Transverse colon (tissue), 4 donors: ENCODE data around the gene C15orf39. TPM values are rescaled to one million over a fixed set of nuclear protein-coding genes. Genes with fewer than 3 reads are reported as not detected.

Source experiments
- DNase-seq: peaks from one replicate; pipeline ENCODE4 v3.0.0-alpha.2; 2019
- H3K27ac ChIP-seq, 4 donors: fragments of 200-600 bp; sonication (generic); 2 replicates each; pipeline ENCODE4 v1.5.1; 2016 to 2018; ENCODE audit warnings: inconsistent platforms in 4 of 4
- H3K27me3 ChIP-seq: fragments of 200-600 bp; sonication (generic); 2 replicates; pipeline ENCODE4 v1.5.1; 2017; ENCODE audit warnings: inconsistent platforms
- H3K36me3 ChIP-seq, 4 donors: fragments of 200-600 bp; sonication (generic); 2 replicates each; pipeline ENCODE4 v1.5.1; 2017 to 2019; ENCODE audit warnings: inconsistent platforms in 4 of 4
- H3K4me1 ChIP-seq, 4 donors: fragments of 200-600 bp; sonication (generic); 2 replicates each; pipeline ENCODE4 v1.5.1; 2017 to 2020; ENCODE audit warnings: inconsistent platforms in 4 of 4
- H3K4me3 ChIP-seq, 4 donors: fragments of 200-600 bp; sonication (generic); 1 replicate in 1 of 4; 2 replicates in 3 of 4; pipeline versions ENCODE4 v1.5.1 to v1.6.1; 2017 to 2019; ENCODE audit warnings: inconsistent platforms in 4 of 4
- H3K9me3 ChIP-seq, 2 donors: fragments of 200-600 bp; sonication (generic); 2 replicates each; pipeline ENCODE4 v1.5.1; 2017 to 2019; ENCODE audit warnings: inconsistent platforms in 2 of 2
- EP300 ChIP-seq: sonication (generic); formaldehyde crosslinking; IDR thresholded peaks from one replicate; pipeline ENCODE4 v1.6.1; 2017; ENCODE audit warnings: antibody characterized with exemption, low read depth
- POLR2A ChIP-seq: fragments of 450-650 bp; IDR thresholded peaks from one replicate; pipeline ENCODE4 v1.6.1; 2016; ENCODE audit warnings: antibody characterized with exemption, mild to moderate bottlenecking, moderate library complexity
- POLR2AphosphoS5 ChIP-seq, 3 donors: sonication (generic); formaldehyde crosslinking; IDR thresholded peaks; one replicate each; pipeline ENCODE4 v1.6.1; 2016; ENCODE audit warnings: antibody characterized with exemption in 3 of 3
- WGBS, 2 donors: methylation state at CpG; one replicate each; pipeline ENCODE4 v1.1.5; 2018; ENCODE audit warnings: low coverage in 1 of 2; 5-methylcytosine and 5-hydroxymethylcytosine counted together
- in situ Hi-C, 4 donors: fragments of 200-750 bp; cut with MboI; loops; one replicate each; pipeline versions ENCODE4 v1.15.0 to v1.15.1; 2017; ENCODE audit warnings: low sequenced_read_pairs in 3 of 4, low pct_ligation_motif_present in 1 of 4, low pct_unique_long_range_greater_than_20kb in 1 of 4
- intact Hi-C: fragments of 100-400 bp; cut with DNase I; formaldehyde crosslinking; loops from one replicate; pipeline ENCODE4 v1.15.1; 2023; ENCODE audit warnings: low total_unique reads
- total RNA-seq, 4 donors: library from RNA; depleted of rRNA; stranded (reverse); fragments of >200 nt; gene quantifications; one replicate each; pipeline ENCODE4 v1.1.0, GENCODE V29; 2016
- TF ChIP-seq, protein P1 (sequence below), 5 experiments: fragments of 200-600 bp in 3 of 5; fragments of 450-650 bp in 2 of 5; sonication (generic) in 3 of 5; IDR thresholded peaks; 1 replicate in 2 of 5; 2 replicates in 3 of 5; pipeline ENCODE4 v1.5.1; 2016 to 2017; ENCODE audit warnings: antibody characterized with exemption in 5 of 5, inconsistent platforms in 3 of 5, mild to moderate bottlenecking in 2 of 5, moderate library complexity in 1 of 5

C15orf39 gene
- total RNA-seq, 4 donors from 2014 or later: 20.9 to 27.9 (median 26.7) TPM

DNA sequence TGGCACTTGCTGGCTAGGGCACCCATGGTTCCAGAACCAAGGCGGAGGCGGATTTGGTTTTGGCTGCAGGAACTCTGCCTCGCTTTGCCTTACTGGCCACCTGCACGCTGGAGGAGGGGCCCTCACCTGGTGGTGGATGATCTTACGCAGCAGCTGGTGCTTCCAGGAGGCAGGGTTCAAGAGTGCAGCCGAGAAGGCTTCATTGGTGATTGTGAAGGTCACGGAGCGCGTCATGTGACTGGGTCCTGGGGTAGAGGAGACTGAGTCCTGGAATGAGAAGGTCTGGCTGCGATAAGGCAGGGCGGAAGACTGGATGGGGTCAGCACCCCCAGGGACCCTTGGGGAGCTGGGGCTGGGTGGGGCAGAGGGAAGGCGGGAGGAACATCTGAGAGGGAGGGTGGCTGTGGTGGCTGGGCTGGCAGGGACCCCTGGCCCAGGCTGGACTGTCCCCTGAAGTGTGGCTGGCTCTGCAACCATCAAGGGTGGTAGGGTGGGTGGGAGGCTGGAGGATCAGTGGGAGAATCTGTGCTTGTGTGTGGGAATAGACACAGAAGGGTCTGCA is 30.7 kb downstream of the C15orf39 start:
- intact Hi-C loops: no loop called here
- H3K4me1 ChIP-seq: no peaks in the 10 kb centered on the region
- in situ Hi-C loops: no loop called here
- no peak overlapping the region for H3K4me3 ChIP-seq
- no peaks in the 10 kb centered on the region for H3K36me3 ChIP-seq
- H3K27me3 ChIP-seq: no peaks in the 10 kb centered on the region
- WGBS, 2 donors: 95% methylated on average over 12 of the region's 12 CpGs; no CpG with 5 or more reads in 1 of the 2 donors
- no peak for TF ChIP-seq EP300
- no peak for TF ChIP-seq POLR2A
- no peak for TF ChIP-seq POLR2AphosphoS5 (IDR thresholded peaks at IDR 0.05)
- peak; percentile 4 for DNase-seq
- H3K27ac ChIP-seq: no peak overlapping the region
- no peaks in the 10 kb centered on the region for H3K9me3 ChIP-seq

DNA sequence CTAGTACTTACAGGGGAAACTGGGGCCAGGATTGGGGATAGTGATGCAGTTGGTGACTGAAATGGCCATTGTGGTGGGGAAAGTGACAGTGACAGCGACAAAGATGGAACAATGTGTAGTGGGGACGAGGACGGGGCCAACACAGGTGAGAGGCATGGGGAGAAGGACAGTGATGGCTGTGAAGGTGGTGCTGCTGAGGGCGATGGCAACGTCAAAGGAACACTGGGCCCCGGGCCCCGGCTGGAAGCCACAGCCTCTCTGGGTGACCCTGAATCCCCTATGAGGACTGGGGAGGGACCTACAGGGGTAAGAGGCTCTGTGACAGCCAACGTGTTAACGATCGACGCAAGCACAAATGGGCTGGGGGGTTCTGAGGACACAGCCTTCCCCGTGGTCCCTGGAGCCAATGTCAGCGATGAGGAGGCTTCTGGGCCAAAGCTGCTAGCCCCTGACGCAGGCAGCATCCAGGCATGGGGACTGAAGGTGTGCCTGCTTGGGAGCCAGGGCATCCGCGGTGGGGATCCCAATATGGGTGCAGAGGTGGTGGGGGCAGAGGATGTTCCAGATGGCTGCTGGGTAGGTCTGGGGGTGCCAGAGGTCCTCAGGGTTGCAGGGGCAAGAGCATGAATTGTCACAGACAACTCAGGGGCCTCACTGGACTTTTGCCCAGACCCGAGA is 31.3 kb downstream of the C15orf39 start:
- no peaks in the 10 kb centered on the region for H3K9me3 ChIP-seq
- H3K27ac ChIP-seq: no peak overlapping the region
- no peak overlapping the region for H3K4me3 ChIP-seq
- H3K4me1 ChIP-seq: no peaks in the 10 kb centered on the region
- H3K27me3 ChIP-seq: no peaks in the 10 kb centered on the region
- in situ Hi-C loops (no loop called here), intact Hi-C loops (no loop called here)
- 90 to 92% methylated on average over 5 to 17 of the region's 17 CpGs for WGBS, 2 donors
- DNase-seq: peak; percentile 4
- H3K36me3 ChIP-seq: no peaks in the 10 kb centered on the region
- no peak for TF ChIP-seq POLR2AphosphoS5 (IDR thresholded peaks at IDR 0.05)
- TF ChIP-seq, protein P1, sequence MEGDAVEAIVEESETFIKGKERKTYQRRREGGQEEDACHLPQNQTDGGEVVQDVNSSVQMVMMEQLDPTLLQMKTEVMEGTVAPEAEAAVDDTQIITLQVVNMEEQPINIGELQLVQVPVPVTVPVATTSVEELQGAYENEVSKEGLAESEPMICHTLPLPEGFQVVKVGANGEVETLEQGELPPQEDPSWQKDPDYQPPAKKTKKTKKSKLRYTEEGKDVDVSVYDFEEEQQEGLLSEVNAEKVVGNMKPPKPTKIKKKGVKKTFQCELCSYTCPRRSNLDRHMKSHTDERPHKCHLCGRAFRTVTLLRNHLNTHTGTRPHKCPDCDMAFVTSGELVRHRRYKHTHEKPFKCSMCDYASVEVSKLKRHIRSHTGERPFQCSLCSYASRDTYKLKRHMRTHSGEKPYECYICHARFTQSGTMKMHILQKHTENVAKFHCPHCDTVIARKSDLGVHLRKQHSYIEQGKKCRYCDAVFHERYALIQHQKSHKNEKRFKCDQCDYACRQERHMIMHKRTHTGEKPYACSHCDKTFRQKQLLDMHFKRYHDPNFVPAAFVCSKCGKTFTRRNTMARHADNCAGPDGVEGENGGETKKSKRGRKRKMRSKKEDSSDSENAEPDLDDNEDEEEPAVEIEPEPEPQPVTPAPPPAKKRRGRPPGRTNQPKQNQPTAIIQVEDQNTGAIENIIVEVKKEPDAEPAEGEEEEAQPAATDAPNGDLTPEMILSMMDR (IDR thresholded peaks at IDR 0.05): no peak
- no peak for TF ChIP-seq POLR2A
- TF ChIP-seq EP300: no peak

DNA sequence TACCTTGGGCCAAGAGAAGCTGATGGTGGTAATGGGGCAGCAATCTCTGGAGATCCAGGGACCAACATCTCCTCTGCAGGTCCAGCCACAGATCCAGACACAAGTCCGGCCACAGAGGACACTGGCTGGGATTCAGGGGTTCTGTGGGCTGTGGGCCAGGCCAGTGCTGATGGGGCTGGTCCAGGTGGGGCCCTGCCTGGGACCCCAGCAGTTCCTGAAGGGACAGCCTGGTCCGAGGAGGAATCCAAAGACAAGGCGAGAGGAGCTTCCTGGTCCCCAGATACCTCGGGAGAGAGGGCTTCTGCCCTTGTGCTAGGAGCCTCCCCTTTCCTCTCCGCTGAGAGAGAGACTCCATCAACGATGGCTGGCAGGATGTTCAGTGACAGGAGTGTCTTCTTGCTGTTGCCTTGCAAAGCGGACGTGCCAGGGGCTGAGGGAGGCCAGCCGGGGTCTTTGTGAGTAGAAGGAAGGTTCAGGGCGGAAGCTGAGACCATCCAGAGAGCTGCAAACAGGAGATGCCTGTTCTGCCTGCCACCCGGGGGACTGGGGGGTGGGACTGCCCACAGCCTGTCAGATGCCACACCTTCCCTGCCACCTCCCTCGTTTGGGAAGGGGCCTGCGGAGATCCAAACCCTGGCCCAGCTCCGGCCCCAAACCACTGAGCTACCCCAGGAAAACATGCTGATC is 32.0 kb downstream of the C15orf39 start:
- Histone ChIP-seq H3K27me3 (peaks cover 5% of the 10 kb centered on the region), H3K4me3 (no peak overlapping the region), H3K27ac (no peak overlapping the region), H3K4me1 (no peaks in the 10 kb centered on the region), H3K9me3 (no peaks in the 10 kb centered on the region), H3K36me3 (no peaks in the 10 kb centered on the region)
- no peak for TF ChIP-seq POLR2A
- no peak for TF ChIP-seq POLR2AphosphoS5 (IDR thresholded peaks at IDR 0.05)
- TF ChIP-seq, protein P1 (IDR thresholded peaks at IDR 0.05): no peak
- TF ChIP-seq EP300: no peak
- intact Hi-C loops: no loop called here
- WGBS, 2 donors: 47 to 66% methylated on average over 3 to 14 of the region's 14 CpGs
- DNase-seq: peak; percentile 2
- in situ Hi-C loops: no loop called here

DNA sequence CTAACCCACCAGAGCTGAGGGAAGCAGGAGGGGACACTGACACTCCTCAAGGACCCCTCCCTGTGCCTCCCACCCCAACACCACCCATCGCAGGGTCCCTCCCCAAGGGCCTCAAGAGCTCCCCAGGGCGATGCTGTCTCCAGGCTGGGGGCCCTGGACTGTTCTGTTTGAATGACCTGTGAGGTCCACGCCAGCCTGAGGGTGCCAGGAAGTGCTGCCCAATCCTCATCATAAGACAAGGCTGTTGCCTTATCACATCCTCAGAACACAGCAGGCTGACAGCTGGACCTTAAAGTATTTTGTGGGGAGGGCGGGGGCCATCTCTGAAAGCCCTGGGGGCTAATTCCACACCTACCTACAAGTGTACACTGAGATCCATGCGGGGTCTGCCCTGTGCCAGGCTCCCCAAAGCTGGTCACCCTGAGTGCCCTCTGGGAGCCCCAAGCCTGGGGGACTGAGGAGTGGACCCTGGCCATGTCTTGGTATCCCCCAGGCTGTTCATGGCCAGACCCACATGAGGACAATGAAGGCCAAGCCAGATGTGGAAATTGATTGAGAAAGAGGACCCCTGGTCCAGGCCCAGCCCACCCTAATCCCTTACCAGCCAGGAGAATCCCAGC is 32.6 kb downstream of the C15orf39 start:
- intact Hi-C loops: no loop called here
- no peaks in the 10 kb centered on the region for H3K36me3 ChIP-seq
- no peak overlapping the region for H3K4me3 ChIP-seq
- no peak for TF ChIP-seq EP300
- no peak for TF ChIP-seq POLR2A
- no peak for TF ChIP-seq POLR2AphosphoS5 (IDR thresholded peaks at IDR 0.05)
- TF ChIP-seq, protein P1 (IDR thresholded peaks at IDR 0.05): no peak
- in situ Hi-C loops: no loop called here
- no peaks in the 10 kb centered on the region for H3K9me3 ChIP-seq
- peaks cover 9% of the 10 kb centered on the region for H3K27me3 ChIP-seq
- WGBS, 2 donors: 75% methylated on average over 4 of the region's 5 CpGs; no CpG with 5 or more reads in 1 of the 2 donors
- H3K4me1 ChIP-seq: no peaks in the 10 kb centered on the region
- DNase-seq: peak; percentile 4
- H3K27ac ChIP-seq: no peak overlapping the region
